GM19372 (cell line): ENCODE measurements around the gene KRTAP25-1.

Source experiments
- ATAC-seq: cut with Tn5 transposase; IDR thresholded peaks from one replicate; pipeline ENCODE4 v1.9.1; 2021; ENCODE audit warnings: mild to moderate bottlenecking, low read depth, moderate library complexity; ENCODE audit not compliant: unreplicated experiment

KRTAP25-1 gene

DNA sequence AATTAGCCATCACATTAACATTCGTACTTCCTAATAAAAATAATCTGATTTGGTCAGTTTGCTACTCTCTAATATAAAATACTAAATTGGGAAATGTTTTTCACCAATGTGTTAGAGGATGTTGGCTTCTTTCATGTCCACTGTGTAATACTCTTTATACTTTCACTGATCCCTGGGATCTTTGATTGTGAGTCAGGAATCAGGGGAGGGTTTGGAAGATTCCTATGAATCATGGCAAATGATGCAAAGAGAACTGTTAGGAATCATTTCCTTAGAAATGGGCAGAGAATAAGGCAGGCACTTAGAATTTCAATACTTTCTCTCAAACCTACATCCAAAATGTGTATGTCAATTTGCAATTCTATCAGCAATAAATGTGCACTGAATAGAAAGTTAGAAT lies 37.5 kb downstream of the KRTAP25-1 start:
- no peak for ATAC-seq

DNA sequence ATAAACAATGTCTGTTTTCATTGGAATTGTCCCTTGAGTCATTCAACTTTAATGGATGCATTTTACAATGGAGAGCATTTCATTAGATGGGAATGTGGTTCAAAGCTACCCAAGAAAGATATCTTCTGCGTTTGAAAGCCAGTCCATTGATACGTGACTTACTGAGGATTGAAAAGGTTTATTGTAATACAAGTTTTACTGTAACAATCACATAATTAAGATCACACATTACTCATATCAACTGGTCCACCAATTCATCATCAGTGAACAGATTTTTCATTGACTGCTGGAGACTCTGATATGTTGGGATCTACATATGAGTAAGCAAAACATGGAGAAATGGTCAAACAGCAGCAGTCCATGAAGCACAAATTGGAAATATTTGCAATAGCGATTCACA lies 39.4 kb downstream of the KRTAP25-1 start:
- no peak for ATAC-seq

GRCh38 chr21:30248844-30249243 lies 40.5 kb downstream of the KRTAP25-1 start:
- no peak for ATAC-seq

- no peak for ATAC-seq
Measured at GRCh38 chr21:30245061-30245460, 44.3 kb downstream of the KRTAP25-1 start.

GRCh38 chr21:30243691-30244090 lies 45.6 kb downstream of the KRTAP25-1 start:
- no peak for ATAC-seq

- no peak for ATAC-seq
Measured at GRCh38 chr21:30240661-30241060, 48.7 kb downstream of the KRTAP25-1 start.
